ENCODE results near the gene IL15.

Gene IL15

GRCh38 chr4:141620715-141621114 is 15.7 kb upstream of the IL15 start:
- TF ChIP-seq EZH2phosphoT487 (IDR thresholded peaks at IDR 0.05; ENCODE audit: low read depth): no peak
- no peak overlapping the region for H3K4me3 ChIP-seq (ENCODE audit: low read length)
- H2AFZ ChIP-seq (ENCODE audit: low read depth, low read length): no peak overlapping the region
- H3K36me3 ChIP-seq (replicated peaks; ENCODE audit: low read depth, low read length): no peaks in the 10 kb centered on the region
- no peaks in the 10 kb centered on the region for H3K4me1 ChIP-seq (ENCODE audit: low read length)
- H3K4me2 ChIP-seq (ENCODE audit: low read length): no peak overlapping the region
- no peaks in the 10 kb centered on the region for H3K79me2 ChIP-seq (ENCODE audit: low read length)
- H4K20me1 ChIP-seq (ENCODE audit: insufficient read depth, low read length): no peaks in the 10 kb centered on the region
- H3K27ac ChIP-seq (ENCODE audit: low read length): no peak overlapping the region
- H3K27me3 ChIP-seq (ENCODE audit: low read depth, low read length): no peaks in the 10 kb centered on the region
- H3K9ac ChIP-seq (ENCODE audit: low read length): no peak overlapping the region
- H3K9me3 ChIP-seq (ENCODE audit: insufficient read depth, low read length): no peaks in the 10 kb centered on the region

GRCh38 chr4:141625023-141625422 is 11.4 kb upstream of the IL15 start:
- H3K9me3 ChIP-seq (ENCODE audit: insufficient read depth, low read length): no peaks in the 10 kb centered on the region
- no peaks in the 10 kb centered on the region for H3K4me1 ChIP-seq (ENCODE audit: low read length)
- H3K79me2 ChIP-seq (ENCODE audit: low read length): no peaks in the 10 kb centered on the region
- H4K20me1 ChIP-seq (ENCODE audit: insufficient read depth, low read length): no peaks in the 10 kb centered on the region
- no peaks in the 10 kb centered on the region for H3K27me3 ChIP-seq (ENCODE audit: low read depth, low read length)
- H3K9ac ChIP-seq (ENCODE audit: low read length): no peak overlapping the region
- H3K4me2 ChIP-seq (ENCODE audit: low read length): no peak overlapping the region
- no peak overlapping the region for H3K27ac ChIP-seq (ENCODE audit: low read length)
- no peak overlapping the region for H3K4me3 ChIP-seq (ENCODE audit: low read length)
- H3K36me3 ChIP-seq (replicated peaks; ENCODE audit: low read depth, low read length): no peaks in the 10 kb centered on the region
- no peak overlapping the region for H2AFZ ChIP-seq (ENCODE audit: low read depth, low read length)
- no peak for TF ChIP-seq EZH2phosphoT487 (IDR thresholded peaks at IDR 0.05; ENCODE audit: low read depth)
- no peak for TF ChIP-seq CTCF (IDR thresholded peaks at IDR 0.05; ENCODE audit: low read depth, low read length)

GRCh38 chr4:141630854-141631253 is 5.5 kb upstream of the IL15 start:
- TF ChIP-seq EZH2phosphoT487 (IDR thresholded peaks at IDR 0.05; ENCODE audit: low read depth) (no peak), CTCF (IDR thresholded peaks at IDR 0.05; ENCODE audit: low read depth, low read length) (no peak)
- Histone ChIP-seq H3K36me3 (replicated peaks; ENCODE audit: low read depth, low read length) (no peaks in the 10 kb centered on the region), H3K27me3 (ENCODE audit: low read depth, low read length) (no peaks in the 10 kb centered on the region), H4K20me1 (ENCODE audit: insufficient read depth, low read length) (no peaks in the 10 kb centered on the region), H3K4me2 (ENCODE audit: low read length) (no peak overlapping the region), H3K4me1 (ENCODE audit: low read length) (no peaks in the 10 kb centered on the region), H3K27ac (ENCODE audit: low read length) (no peak overlapping the region), H3K79me2 (ENCODE audit: low read length) (no peaks in the 10 kb centered on the region), H3K4me3 (ENCODE audit: low read length) (no peak overlapping the region), H3K9ac (ENCODE audit: low read length) (no peak overlapping the region), H2AFZ (ENCODE audit: low read depth, low read length) (no peak overlapping the region), H3K9me3 (ENCODE audit: insufficient read depth, low read length) (no peaks in the 10 kb centered on the region)

GRCh38 chr4:141635736-141636081 is 674 bp upstream of the IL15 start:
- H3K4me3 ChIP-seq (ENCODE audit: low read length): peak overlapping the region; percentile 69
- no peaks in the 10 kb centered on the region for H3K36me3 ChIP-seq (replicated peaks; ENCODE audit: low read depth, low read length)
- no peaks in the 10 kb centered on the region for H3K27me3 ChIP-seq (ENCODE audit: low read depth, low read length)
- no peak overlapping the region; the same call in 1 of the 2 replicates for H2AFZ ChIP-seq (ENCODE audit: low read depth, low read length)
- no peak overlapping the region for H3K27ac ChIP-seq (ENCODE audit: low read length)
- no peak for TF ChIP-seq CTCF (IDR thresholded peaks at IDR 0.05; ENCODE audit: low read depth, low read length)
- H3K9me3 ChIP-seq (ENCODE audit: insufficient read depth, low read length): no peaks in the 10 kb centered on the region
- no peaks in the 10 kb centered on the region for H4K20me1 ChIP-seq (ENCODE audit: insufficient read depth, low read length)
- H3K4me2 ChIP-seq (ENCODE audit: low read length): peak overlapping the region; percentile 47
- H3K4me1 ChIP-seq (ENCODE audit: low read length): peaks cover 11% of the 10 kb centered on the region
- H3K9ac ChIP-seq (ENCODE audit: low read length): peak overlapping the region; percentile 18; the same call in 1 of the 2 replicates
- no peaks in the 10 kb centered on the region for H3K79me2 ChIP-seq (ENCODE audit: low read length)
